DND-41 (cell line): ENCODE data around the gene TMF1.

ENCODE experiments used
- EZH2 ChIP-seq: IDR thresholded peaks from 3 replicates; pipeline ENCODE4 v1.6.1; 2012; ENCODE audit warnings: borderline replicate concordance, low read depth, mild to moderate bottlenecking, moderate library complexity, low read length, inconsistent platforms; ENCODE audit not compliant: severe bottlenecking
- TF ChIP-seq, protein P1 (sequence below): IDR thresholded peaks from 2 replicates; pipeline ENCODE4 v1.5.1; 2012; ENCODE audit warnings: borderline replicate concordance, low read length, moderate library complexity, mild to moderate bottlenecking; ENCODE audit not compliant: poor library complexity, severe bottlenecking; ENCODE audit errors: extremely low read depth

- no peak for TF ChIP-seq EZH2
- TF ChIP-seq, protein P1, sequence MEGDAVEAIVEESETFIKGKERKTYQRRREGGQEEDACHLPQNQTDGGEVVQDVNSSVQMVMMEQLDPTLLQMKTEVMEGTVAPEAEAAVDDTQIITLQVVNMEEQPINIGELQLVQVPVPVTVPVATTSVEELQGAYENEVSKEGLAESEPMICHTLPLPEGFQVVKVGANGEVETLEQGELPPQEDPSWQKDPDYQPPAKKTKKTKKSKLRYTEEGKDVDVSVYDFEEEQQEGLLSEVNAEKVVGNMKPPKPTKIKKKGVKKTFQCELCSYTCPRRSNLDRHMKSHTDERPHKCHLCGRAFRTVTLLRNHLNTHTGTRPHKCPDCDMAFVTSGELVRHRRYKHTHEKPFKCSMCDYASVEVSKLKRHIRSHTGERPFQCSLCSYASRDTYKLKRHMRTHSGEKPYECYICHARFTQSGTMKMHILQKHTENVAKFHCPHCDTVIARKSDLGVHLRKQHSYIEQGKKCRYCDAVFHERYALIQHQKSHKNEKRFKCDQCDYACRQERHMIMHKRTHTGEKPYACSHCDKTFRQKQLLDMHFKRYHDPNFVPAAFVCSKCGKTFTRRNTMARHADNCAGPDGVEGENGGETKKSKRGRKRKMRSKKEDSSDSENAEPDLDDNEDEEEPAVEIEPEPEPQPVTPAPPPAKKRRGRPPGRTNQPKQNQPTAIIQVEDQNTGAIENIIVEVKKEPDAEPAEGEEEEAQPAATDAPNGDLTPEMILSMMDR = no peak
Measured at GRCh38 chr3:69066121-69066520, 14.0 kb upstream of the TMF1 start.
